Panc1 (cell line): ENCODE measurements around the gene ZMAT5. TPM values are rescaled to one million over a fixed set of nuclear protein-coding genes. Genes with fewer than 3 reads are reported as not detected.

Experiments
- ATAC-seq: fragments of 200-7000 bp; cut with Tn5 transposase; 2 replicates; pipeline ENCODE4 v1.9.1; 2020; ENCODE audit warnings: mild to moderate bottlenecking, moderate library complexity
- BruUV-seq: library from RNA; stranded (reverse); fragments of 400-500 nt; replicated peaks from 2 replicates; lab custom pipeline; 2021; lab: Mats Ljungman, UMichigan
- CTCF ChIA-PET: fragments of 300-600 bp; sonication (Branson Sonifier 250); formaldehyde crosslinking; loops from one replicate; lab custom pipeline; 2022; ENCODE audit warnings: antibody characterized with exemption; lab: Charles Lee
- POLR2A ChIA-PET: fragments of 300-600 bp; sonication (Branson Sonifier 250); formaldehyde crosslinking; loops from one replicate; lab custom pipeline; 2022; ENCODE audit warnings: antibody characterized with exemption; lab: Charles Lee
- DNase-seq: peaks from one replicate; pipeline ENCODE4 v3.0.0-alpha.2; 2010; ENCODE audit warnings: low read depth, low spot score
- H3K27ac ChIP-seq: 2 replicates; pipeline ENCODE4 v1.5.1; 2011; ENCODE audit warnings: mild to moderate bottlenecking, low read length, inconsistent platforms
- H3K27me3 ChIP-seq: fragments of 200-500 bp; sonication (Bioruptor generic); 2 replicates; pipeline ENCODE4 v1.6.0; 2014; ENCODE audit warnings: low read length, inconsistent platforms; ENCODE audit not compliant: control insufficient read depth, insufficient read depth
- H3K36me3 ChIP-seq: fragments of 200-500 bp; sonication (Bioruptor generic); 2 replicates; pipeline ENCODE4 v1.5.1; 2014; ENCODE audit warnings: inconsistent platforms, mild to moderate bottlenecking, low read length, moderate library complexity; ENCODE audit not compliant: control insufficient read depth, insufficient read depth
- H3K4me1 ChIP-seq: 2 replicates; pipeline ENCODE4 v1.5.1; 2011; ENCODE audit warnings: inconsistent platforms, mild to moderate bottlenecking, low read length, moderate library complexity; ENCODE audit not compliant: control insufficient read depth, insufficient read depth
- H3K4me3 ChIP-seq, 2 experiments: 2 replicates each; pipeline ENCODE4 v1.5.1; 2011 to 2012; ENCODE audit warnings: low read depth in 2 of 2, low read length in 2 of 2, mild to moderate bottlenecking in 2 of 2, inconsistent platforms in 1 of 2, moderate library complexity in 1 of 2
- H3K9me3 ChIP-seq: fragments of 200-500 bp; sonication (Bioruptor generic); 2 replicates; pipeline ENCODE4 v1.5.1; 2014; ENCODE audit warnings: low read depth, mild to moderate bottlenecking, inconsistent platforms, low read length, moderate library complexity; ENCODE audit not compliant: control insufficient read depth, insufficient read depth
- CTCF ChIP-seq: fragments of 450-650 bp; IDR thresholded peaks from 2 replicates; pipeline ENCODE4 v1.5.1; 2017; ENCODE audit warnings: mild to moderate bottlenecking
- POLR2AphosphoS5 ChIP-seq: IDR thresholded peaks from 2 replicates; pipeline ENCODE4 v1.6.1; 2012; ENCODE audit warnings: mild to moderate bottlenecking, low read depth, low read length, moderate library complexity
- REST ChIP-seq, 2 experiments: IDR thresholded peaks; 2 replicates each; pipeline ENCODE4 v1.6.1; 2011 to 2012; ENCODE audit warnings: low read depth in 2 of 2, control low read depth in 1 of 2, low read length in 1 of 2, mild to moderate bottlenecking in 1 of 2, moderate library complexity in 1 of 2; ENCODE audit not compliant: insufficient read depth in 1 of 2
- SIN3A ChIP-seq: IDR thresholded peaks from 2 replicates; pipeline ENCODE4 v1.6.1; 2012; ENCODE audit warnings: low read depth, mild to moderate bottlenecking, low read length, moderate library complexity, borderline replicate concordance; ENCODE audit not compliant: insufficient read depth
- TCF7L2 ChIP-seq: IDR thresholded peaks from 2 replicates; pipeline ENCODE4 v1.6.1; 2011; ENCODE audit warnings: mild to moderate bottlenecking, low read depth, low read length, inconsistent platforms
- in situ Hi-C: cut with HindIII; loops from 2 replicates; pipeline ENCODE4 v1.10.0; 2016; ENCODE audit warnings: low sequenced_read_pairs, low pct_unique_long_range_greater_than_20kb
- intact Hi-C: fragments of 100-400 bp; cut with micrococcal nuclease; formaldehyde crosslinking; loops from one replicate; pipeline ENCODE4 v1.10.0; 2022; ENCODE audit not compliant: unreplicated experiment
- total RNA-seq: library from RNA; stranded (reverse); gene quantifications from one replicate; pipeline ENCODE4 v1.2.1, GENCODE V29; 2021; ENCODE audit not compliant: unreplicated experiment

The ZMAT5 gene
- total RNA-seq, 1 experiment from 2014 or later: 22.4 TPM

GRCh38 chr22:29782061-29782845, 15.4 kb upstream of the ZMAT5 start:
- Histone ChIP-seq H3K36me3 (no peaks in the 10 kb centered on the region), H3K4me1 (peaks cover 12% of the 10 kb centered on the region), H3K27ac (no peak overlapping the region), H3K4me3 (no peak overlapping the region), H3K27me3 (no peaks in the 10 kb centered on the region), H3K9me3 (no peaks in the 10 kb centered on the region)
- in situ Hi-C loops (no loop called here), intact Hi-C loops (no loop called here)
- ChIA-PET CTCF (no interaction called here), POLR2A (no interaction called here)
- ATAC-seq: 0 out of 2 replicates have a peak, but pooled peaks have one; percentile 36
- BruUV-seq: no TSS peak
- TF ChIP-seq SIN3A (no peak), REST (IDR thresholded peaks at IDR 0.05; ENCODE audit: insufficient read depth in 1 of 2, low read depth in 2 of 2, low read length in 1 of 2) (no peak), CTCF (no peak), POLR2AphosphoS5 (no peak), TCF7L2 (no peak)
- no peak for DNase-seq

- Histone ChIP-seq H3K36me3 (no peaks in the 10 kb centered on the region), H3K27me3 (no peaks in the 10 kb centered on the region), H3K4me3 (no peak overlapping the region), H3K27ac (no peak overlapping the region), H3K4me1 (peaks cover 12% of the 10 kb centered on the region), H3K9me3 (no peaks in the 10 kb centered on the region)
- no TSS peak for BruUV-seq
- ChIA-PET POLR2A (no interaction called here), CTCF (no interaction called here)
- DNase-seq (no peak), ATAC-seq (peak; percentile 54)
- intact Hi-C loops (no loop called here), in situ Hi-C loops (no loop called here)
- no peak for TF ChIP-seq SIN3A
- TF ChIP-seq TCF7L2: no peak
- TF ChIP-seq POLR2AphosphoS5: no peak
- no peak for TF ChIP-seq REST (IDR thresholded peaks at IDR 0.05; ENCODE audit: insufficient read depth in 1 of 2, low read depth in 2 of 2, low read length in 1 of 2)
- no peak for TF ChIP-seq CTCF
These were observed 14.2 kb upstream of the ZMAT5 start for GRCh38 chr22:29780748-29781676.
